Fibroblast of lung (primary cell): ENCODE results near the gene SLC9A3. TPM values are rescaled to one million over a fixed set of nuclear protein-coding genes. Genes with fewer than 3 reads are reported as not detected.

Experiments used
- DNase-seq, 2 donors: peaks; one replicate each; pipeline versions ENCODE4 v3.0.0 to v3.0.0-alpha.2; 2010; ENCODE audit warnings: low read depth in 2 of 2
- H2AFZ ChIP-seq: 2 replicates; pipeline ENCODE4 v1.5.1; 2012; ENCODE audit warnings: low read length, control low read depth, inconsistent platforms
- H3K27ac ChIP-seq: 2 replicates; pipeline ENCODE4 v1.5.1; 2011; ENCODE audit warnings: low read length, control low read depth; ENCODE audit not compliant: insufficient read depth
- H3K27me3 ChIP-seq: 2 replicates; pipeline ENCODE4 v1.5.1; 2011; ENCODE audit warnings: mild to moderate bottlenecking, low read length; ENCODE audit not compliant: control insufficient read depth, insufficient read depth
- H3K36me3 ChIP-seq: 2 replicates; pipeline ENCODE4 v1.5.1; 2011; ENCODE audit warnings: low read length; ENCODE audit not compliant: control insufficient read depth, insufficient read depth
- H3K4me1 ChIP-seq: 2 replicates; pipeline ENCODE4 v1.5.1; 2011; ENCODE audit warnings: low read length; ENCODE audit not compliant: control insufficient read depth, insufficient read depth; ENCODE audit errors: extremely low read depth
- H3K4me2 ChIP-seq: 2 replicates; pipeline ENCODE4 v1.5.1; 2011; ENCODE audit warnings: low read length, control low read depth; ENCODE audit not compliant: insufficient read depth; ENCODE audit errors: extremely low read depth
- H3K4me3 ChIP-seq, 4 experiments: fragments of 200-600 bp in 1 of 4; sonication (generic) in 1 of 4; replicated peaks in 1 of 4; 2 replicates each; pipeline ENCODE4 v1.5.1; 2011 to 2016; ENCODE audit warnings: low read length in 4 of 4, low read depth in 3 of 4, mild to moderate bottlenecking in 3 of 4, control low read depth in 2 of 4, inconsistent platforms in 1 of 4, mixed read lengths in 1 of 4; ENCODE audit not compliant: insufficient read depth in 1 of 4; ENCODE audit errors: control extremely low read depth in 1 of 4
- H3K79me2 ChIP-seq: 2 replicates; pipeline ENCODE4 v1.5.1; 2012; ENCODE audit warnings: mild to moderate bottlenecking, low read length, inconsistent platforms; ENCODE audit not compliant: control insufficient read depth, insufficient read depth
- H3K9ac ChIP-seq: 2 replicates; pipeline ENCODE4 v1.5.1; 2011; ENCODE audit warnings: mild to moderate bottlenecking, low read length, control low read depth; ENCODE audit not compliant: insufficient read depth
- H3K9me3 ChIP-seq: 2 replicates; pipeline ENCODE4 v1.5.1; 2012; ENCODE audit warnings: low read depth, low read length; ENCODE audit not compliant: control insufficient read depth, insufficient read depth
- H4K20me1 ChIP-seq: 2 replicates; pipeline ENCODE4 v1.5.1; 2011; ENCODE audit warnings: low read length; ENCODE audit not compliant: control insufficient read depth, insufficient read depth; ENCODE audit errors: extremely low read depth
- EZH2 ChIP-seq: IDR thresholded peaks from 2 replicates; pipeline ENCODE4 v1.5.1; 2012; ENCODE audit warnings: low read length, control low read depth, mild to moderate bottlenecking; ENCODE audit errors: missing control alignments
- polyA plus RNA-seq, 2 donors: library from polyadenylated mRNA; depleted of rRNA in 1 of 2; stranded (reverse) in 1 of 2; unstranded in 1 of 2; fragments of >200 nt; gene quantifications; 2 replicates each; pipeline ENCODE4 v1.2.1, GENCODE V29; 2011 to 2012; ENCODE audit warnings: missing spikeins in 1 of 2
- total RNA-seq: library from RNA; depleted of rRNA; stranded (reverse); fragments of >200 nt; gene quantifications from 2 replicates; pipeline ENCODE4 v1.2.1, GENCODE V29; 2014
- TF ChIP-seq, protein P1 (sequence below), 2 donors: IDR thresholded peaks in 1 of 2; conservative IDR thresholded peaks in 1 of 2; 1 replicate in 1 of 2; 2 replicates in 1 of 2; pipeline ENCODE4 v1.5.1; 2011 to 2012; ENCODE audit warnings: low read length in 2 of 2, control low read depth in 1 of 2, inconsistent platforms in 1 of 2, low read depth in 1 of 2, mild to moderate bottlenecking in 1 of 2

SLC9A3 gene
- total and polyA plus RNA-seq, 2 donors (not counting 1 experiment from before 2014, with no cell fraction given), result 0.50 to 0.84 TPM

DNA sequence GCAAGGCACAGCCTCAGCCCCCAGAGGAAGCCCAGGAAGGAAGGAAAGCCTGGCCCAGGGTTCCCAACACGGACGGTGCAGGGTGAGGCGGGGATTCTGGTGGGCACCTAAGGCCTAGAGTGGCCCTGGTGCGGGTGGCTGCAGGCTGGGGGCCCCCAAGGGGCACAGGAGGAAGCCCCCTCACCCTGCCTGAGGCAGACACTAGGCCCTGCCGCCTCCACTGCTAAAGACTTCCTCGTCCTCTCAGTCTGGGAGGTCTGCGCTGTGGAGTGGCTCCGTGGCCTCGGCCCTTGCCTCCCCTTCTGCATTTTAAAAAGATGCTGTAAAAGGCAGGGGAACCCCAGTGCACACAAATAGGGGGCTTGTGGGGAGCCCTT is 3.4 kb downstream of the SLC9A3 start:
- no peaks in the 10 kb centered on the region for H3K79me2 ChIP-seq
- TF ChIP-seq, protein P1, sequence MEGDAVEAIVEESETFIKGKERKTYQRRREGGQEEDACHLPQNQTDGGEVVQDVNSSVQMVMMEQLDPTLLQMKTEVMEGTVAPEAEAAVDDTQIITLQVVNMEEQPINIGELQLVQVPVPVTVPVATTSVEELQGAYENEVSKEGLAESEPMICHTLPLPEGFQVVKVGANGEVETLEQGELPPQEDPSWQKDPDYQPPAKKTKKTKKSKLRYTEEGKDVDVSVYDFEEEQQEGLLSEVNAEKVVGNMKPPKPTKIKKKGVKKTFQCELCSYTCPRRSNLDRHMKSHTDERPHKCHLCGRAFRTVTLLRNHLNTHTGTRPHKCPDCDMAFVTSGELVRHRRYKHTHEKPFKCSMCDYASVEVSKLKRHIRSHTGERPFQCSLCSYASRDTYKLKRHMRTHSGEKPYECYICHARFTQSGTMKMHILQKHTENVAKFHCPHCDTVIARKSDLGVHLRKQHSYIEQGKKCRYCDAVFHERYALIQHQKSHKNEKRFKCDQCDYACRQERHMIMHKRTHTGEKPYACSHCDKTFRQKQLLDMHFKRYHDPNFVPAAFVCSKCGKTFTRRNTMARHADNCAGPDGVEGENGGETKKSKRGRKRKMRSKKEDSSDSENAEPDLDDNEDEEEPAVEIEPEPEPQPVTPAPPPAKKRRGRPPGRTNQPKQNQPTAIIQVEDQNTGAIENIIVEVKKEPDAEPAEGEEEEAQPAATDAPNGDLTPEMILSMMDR (conservative IDR thresholded peaks at IDR 0.05 in 1 of 2, IDR thresholded peaks at IDR 0.05 in 1 of 2; ENCODE audit: low read depth in 1 of 2, low read length in 2 of 2), result no peak
- no peak for TF ChIP-seq EZH2
- peaks cover 34% of the 10 kb centered on the region for H3K27me3 ChIP-seq

DNA sequence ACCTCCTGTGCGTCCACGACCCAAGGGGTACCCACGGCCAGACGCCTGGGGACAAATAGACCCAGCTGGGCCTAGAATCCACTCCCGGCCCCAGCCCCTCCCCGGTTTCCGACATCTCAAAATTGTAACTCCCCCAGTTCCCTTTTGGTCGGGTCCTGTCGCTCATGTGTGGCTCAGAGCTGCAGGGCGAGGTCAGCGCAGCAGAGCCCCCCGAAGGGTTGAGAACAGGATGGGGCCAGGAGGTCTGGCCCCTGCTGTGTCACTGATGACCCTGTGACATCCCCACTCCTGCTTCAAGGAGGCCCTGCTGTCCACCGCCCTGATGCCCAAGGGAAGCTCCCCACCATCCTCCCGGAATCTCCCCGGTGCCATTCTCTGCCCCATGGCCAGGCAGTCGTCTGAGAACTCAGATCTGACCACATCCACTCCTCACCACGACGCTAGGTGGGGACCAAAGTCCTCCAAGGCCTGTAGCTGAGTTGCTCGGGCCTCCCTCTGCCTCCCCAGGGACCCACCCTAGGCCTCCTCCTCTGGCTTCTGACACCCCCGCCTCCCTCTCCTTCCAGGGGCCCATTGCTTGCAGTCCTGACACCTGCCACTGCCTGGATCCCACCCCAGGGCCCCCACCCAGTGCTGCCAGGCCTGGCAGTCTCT is 3.9 kb downstream of the SLC9A3 start:
- Histone ChIP-seq H3K9ac (no peak overlapping the region), H3K27ac (no peak overlapping the region), H4K20me1 (no peaks in the 10 kb centered on the region), H3K4me2 (no peak overlapping the region), H3K36me3 (no peaks in the 10 kb centered on the region), H3K4me3 (no peak overlapping the region), H3K27me3 (peaks cover 29% of the 10 kb centered on the region), H3K4me1 (no peaks in the 10 kb centered on the region), H3K79me2 (no peaks in the 10 kb centered on the region), H2AFZ (no peak overlapping the region), H3K9me3 (no peaks in the 10 kb centered on the region)
- TF ChIP-seq, protein P1 (conservative IDR thresholded peaks at IDR 0.05 in 1 of 2, IDR thresholded peaks at IDR 0.05 in 1 of 2; ENCODE audit: low read depth in 1 of 2, low read length in 2 of 2), result no peak
- TF ChIP-seq EZH2, result no peak
- no peak for DNase-seq

More for the DNA sequence above, 3.4 kb downstream of the SLC9A3 start:
- H3K4me2 ChIP-seq, result no peak overlapping the region
- H3K4me3 ChIP-seq, result no peak overlapping the region
- no peaks in the 10 kb centered on the region for H4K20me1 ChIP-seq
- no peak overlapping the region for H2AFZ ChIP-seq
- H3K9ac ChIP-seq, result no peak overlapping the region
- no peaks in the 10 kb centered on the region for H3K36me3 ChIP-seq
- no peaks in the 10 kb centered on the region for H3K4me1 ChIP-seq
- no peak for DNase-seq
- no peaks in the 10 kb centered on the region for H3K9me3 ChIP-seq
- no peak overlapping the region for H3K27ac ChIP-seq

DNA sequence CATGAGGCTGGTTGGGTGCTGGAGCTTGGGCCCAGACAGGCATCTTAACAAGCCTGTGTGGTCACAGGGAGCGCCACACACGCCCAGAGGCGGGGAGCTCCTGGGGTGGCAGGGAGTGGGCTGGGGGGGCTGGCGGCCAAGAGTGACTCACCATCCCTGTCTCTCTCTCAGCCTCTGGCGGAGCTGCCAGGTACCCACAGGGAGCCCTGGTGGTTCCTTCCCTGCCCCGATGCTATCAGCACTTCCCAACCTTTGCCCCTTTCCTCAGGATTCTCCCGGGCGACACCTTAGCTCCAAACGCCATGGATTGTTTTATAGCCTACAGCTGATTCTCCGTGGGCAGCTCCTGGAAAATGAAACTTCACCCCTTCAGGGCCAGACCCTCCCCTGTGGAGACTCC is 5.5 kb downstream of the SLC9A3 start:
- Histone ChIP-seq H3K79me2 (no peaks in the 10 kb centered on the region), H3K9ac (no peak overlapping the region), H3K27ac (no peak overlapping the region), H2AFZ (no peak overlapping the region), H3K36me3 (no peaks in the 10 kb centered on the region), H3K4me3 (no peak overlapping the region), H3K9me3 (no peaks in the 10 kb centered on the region), H3K27me3 (peaks cover 20% of the 10 kb centered on the region), H3K4me2 (no peak overlapping the region), H4K20me1 (no peaks in the 10 kb centered on the region), H3K4me1 (no peaks in the 10 kb centered on the region)
- DNase-seq, result no peak
- TF ChIP-seq, protein P1 (conservative IDR thresholded peaks at IDR 0.05 in 1 of 2, IDR thresholded peaks at IDR 0.05 in 1 of 2; ENCODE audit: low read depth in 1 of 2, low read length in 2 of 2), result no peak
- TF ChIP-seq EZH2, result no peak
